ENCODE data around the gene GABRG3.

DNA sequence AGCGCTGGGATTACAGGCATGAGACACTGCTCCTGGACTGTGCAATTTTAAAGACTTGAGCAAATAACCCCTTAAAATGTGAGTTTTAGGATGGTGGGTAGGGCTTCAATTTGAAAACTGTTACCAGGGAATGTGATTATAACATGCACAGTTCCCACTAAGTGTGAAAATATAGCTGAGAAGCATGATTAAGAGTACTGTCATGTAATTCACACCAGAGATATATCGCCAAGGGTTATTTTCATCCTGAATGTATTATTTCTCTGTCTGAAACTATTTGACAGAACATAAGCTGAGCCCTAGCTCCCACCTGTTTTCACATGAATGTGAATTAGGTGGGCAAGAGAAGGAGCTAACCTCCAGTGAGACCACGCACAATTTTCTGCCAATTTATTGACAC, 457.2 kb downstream of the GABRG3 start:
- no peak for TF ChIP-seq CTCF (IDR thresholded peaks at IDR 0.05 in 2 of 3, conservative IDR thresholded peaks at IDR 0.05 in 1 of 3; ENCODE audit: borderline replicate concordance in 1 of 3, insufficient read depth in 1 of 3, low read depth in 2 of 3, low read length in 2 of 3)
- TF ChIP-seq JUND (IDR thresholded peaks at IDR 0.05), result no peak
- no peak for TF ChIP-seq EZH2phosphoT487 (IDR thresholded peaks at IDR 0.05; ENCODE audit: borderline replicate concordance)

Data from HCT116 (cell line).